NK-92 treated with Interleukin-12 subunit alpha and Interleukin-12 subunit beta, amount 100 ng/mL, for 24 hours (cell line): ENCODE results near the gene GSTA4.
"Not testable (repeated sequence)": the region's sequence is repeated elsewhere in the genome, so short reads cannot be mapped to it uniquely, and the experiment has no call there.

ENCODE experiments used
- DNase-seq: peaks from one replicate; lab custom pipeline; 2025; lab: John Stamatoyannopoulos, UW

The GSTA4 gene

DNA sequence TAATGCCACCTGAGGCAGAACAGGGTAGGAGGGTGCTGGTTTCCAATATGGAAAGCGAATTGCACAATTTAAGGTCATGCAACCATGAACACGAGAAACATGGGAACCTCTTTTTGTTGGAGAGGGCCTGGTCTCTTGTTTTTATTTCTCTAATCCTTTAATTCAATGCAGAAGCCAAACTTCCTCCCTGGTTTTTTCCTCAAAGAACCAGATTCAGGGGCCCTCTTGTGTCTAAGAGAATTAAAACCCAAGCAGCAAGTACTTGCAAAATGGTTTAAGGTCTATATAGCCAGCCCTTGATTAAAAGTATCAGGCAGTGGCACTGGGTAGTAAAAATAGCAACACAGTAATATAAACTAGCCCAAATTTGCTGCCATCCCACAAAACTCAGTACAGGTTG lies 19.5 kb downstream of the GSTA4 start:
- no peak for DNase-seq

DNA sequence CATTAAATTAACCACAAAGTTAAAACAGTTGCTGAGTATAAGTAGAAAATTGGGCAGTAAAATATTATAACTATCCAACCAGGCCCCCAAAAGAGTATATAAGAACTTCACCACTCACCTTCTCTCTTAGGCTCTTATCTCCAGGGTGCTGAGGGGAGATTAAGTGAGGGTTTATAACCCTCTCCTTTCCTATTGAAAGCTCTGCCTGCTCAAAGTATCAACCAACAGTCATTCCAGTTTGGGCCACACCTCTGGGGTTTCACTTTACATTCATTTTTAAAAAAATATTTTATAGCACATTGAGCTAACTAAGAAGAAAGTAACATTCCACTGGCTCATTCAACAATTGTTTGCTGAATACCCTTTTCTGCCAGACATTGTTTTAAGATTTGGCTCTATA lies 22.1 kb downstream of the GSTA4 start:
- DNase-seq: no peak

DNA sequence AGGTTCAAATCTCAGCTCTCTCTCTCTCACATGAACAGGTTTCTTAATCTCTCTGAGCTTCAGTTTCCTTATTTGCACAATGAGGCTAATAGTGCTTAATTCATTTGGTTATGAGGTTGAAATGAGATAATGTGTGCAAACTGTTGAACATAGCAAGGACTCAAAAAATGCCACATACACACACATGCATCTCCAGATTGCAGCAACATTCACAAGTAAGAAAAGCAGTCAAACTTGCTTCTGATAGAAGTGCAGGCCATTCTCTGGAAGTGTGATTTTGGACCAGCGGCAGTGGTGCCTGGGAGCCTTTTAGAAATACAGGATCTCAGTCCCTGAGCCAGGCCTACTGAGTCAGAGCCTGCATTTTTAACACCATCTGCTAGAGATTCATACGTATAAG lies 25.7 kb downstream of the GSTA4 start:
- no peak for DNase-seq

DNA sequence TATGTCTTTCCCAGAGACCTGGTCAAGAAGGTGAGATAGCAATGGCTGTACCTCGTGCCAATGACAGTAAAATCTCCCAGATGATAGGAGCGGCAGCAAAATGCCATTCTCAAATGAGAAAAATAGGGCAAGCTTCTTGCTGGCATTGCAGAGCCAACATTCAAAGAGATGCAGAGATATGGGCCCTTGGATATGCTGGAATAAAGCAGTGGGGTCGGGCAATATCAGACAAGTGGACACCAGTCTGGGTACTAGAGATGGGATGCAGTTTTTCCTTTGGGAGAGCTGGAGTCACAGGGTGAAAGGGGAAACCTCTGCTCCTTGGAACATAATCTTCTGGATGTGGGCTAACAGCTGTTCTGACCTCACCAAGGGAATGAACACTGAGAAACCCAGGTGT lies 29.0 kb downstream of the GSTA4 start:
- no peak for DNase-seq

DNA sequence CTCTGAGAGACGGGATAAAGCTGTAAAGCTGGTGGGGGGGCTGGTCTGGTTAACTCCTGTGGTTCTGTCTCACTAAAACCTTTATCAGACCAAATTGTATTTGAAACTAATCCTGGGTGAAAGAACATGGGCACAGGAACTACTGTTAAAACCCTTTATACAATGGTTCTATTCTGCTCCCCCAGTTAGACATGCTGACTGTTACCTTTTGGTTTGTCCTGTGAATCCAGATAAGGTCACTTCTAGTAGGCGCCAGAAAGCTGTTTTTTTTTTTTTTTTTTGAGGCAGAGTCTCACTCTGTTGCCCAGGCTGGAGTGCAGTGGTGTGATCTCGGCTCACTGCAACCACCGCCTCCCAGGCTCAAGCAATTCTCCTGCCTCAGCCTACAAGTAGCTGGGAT lies 29.7 kb downstream of the GSTA4 start:
- DNase-seq: no peak

DNA sequence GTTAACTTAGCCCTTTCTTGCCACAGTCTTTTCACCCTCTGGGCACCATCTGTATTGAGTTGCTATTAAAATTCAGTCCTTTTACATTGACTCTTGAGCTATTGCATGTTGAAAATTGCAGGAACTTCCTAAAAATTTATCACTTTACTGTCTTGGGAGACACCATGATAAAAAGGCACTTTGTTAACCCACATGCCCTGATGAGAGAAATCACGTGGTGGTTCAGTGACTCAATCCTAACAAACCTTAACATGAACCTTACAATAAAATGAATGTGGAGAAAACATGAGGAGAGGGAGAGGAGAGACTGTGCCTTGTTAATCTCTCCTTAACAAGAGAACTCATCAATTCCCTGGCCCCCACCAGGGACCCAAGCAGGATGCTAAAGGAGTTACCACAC lies 30.8 kb downstream of the GSTA4 start:
- DNase-seq: no peak

DNA sequence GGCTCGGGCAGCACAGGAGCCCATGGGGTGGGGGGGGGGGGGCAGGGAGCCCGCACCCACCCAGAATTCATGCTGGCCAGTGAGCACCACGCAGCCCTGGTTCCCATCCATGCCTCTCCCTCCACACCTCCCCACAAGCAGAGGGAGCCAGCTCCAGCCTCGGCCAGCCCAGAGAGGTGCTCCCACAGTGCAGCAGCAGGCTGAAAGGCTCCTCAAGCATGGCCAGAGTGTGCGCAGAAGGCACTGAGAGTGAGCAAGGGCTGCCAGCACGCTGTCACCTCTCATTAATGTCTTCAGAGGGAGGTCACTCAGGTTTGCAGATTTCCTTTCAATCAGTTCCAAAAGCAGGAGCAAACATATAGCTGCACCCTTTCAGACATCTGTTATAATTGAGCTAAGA lies 32.4 kb downstream of the GSTA4 start:
- DNase-seq: no peak

DNA sequence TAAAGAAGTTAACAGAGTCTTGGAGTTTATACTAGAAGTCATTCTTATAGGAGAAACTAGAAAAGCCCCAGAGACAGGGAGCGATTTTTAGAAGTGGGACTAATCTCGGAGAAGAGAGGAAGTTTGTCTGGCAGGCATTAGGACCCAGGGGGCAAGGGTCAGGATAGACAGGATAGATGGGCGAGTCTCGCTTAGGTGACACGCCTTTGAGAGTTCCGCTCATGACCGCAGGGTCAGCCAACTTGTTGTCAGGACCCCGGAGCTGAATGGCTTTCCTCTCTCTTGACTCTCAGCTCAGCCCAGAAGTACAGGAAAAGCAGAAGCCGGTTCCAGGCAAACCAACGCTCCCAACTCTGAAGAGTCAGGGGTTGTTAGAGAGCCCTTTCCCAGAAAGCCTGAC lies 34.1 kb downstream of the GSTA4 start:
- DNase-seq: not testable (repeated sequence)

DNA sequence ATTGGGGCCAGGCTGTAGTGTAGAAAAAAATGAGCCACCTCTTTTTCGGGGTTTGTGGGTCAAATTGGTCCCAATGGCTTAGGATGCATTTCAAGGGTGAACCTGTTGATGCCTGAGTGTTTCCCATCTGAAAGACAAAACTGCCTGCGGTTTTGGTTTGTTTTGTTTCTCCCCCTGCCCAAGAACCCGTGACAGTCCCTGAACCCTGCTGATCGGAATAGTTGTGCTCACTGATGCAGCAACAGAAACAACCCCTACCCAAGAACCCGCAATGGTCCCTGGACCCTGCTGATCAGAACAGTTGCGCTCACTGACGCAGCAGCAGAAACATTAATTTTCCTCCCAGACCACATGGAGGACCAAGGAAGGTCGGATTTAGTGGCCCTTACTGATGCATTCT lies 34.9 kb downstream of the GSTA4 start:
- not testable (repeated sequence) for DNase-seq

DNA sequence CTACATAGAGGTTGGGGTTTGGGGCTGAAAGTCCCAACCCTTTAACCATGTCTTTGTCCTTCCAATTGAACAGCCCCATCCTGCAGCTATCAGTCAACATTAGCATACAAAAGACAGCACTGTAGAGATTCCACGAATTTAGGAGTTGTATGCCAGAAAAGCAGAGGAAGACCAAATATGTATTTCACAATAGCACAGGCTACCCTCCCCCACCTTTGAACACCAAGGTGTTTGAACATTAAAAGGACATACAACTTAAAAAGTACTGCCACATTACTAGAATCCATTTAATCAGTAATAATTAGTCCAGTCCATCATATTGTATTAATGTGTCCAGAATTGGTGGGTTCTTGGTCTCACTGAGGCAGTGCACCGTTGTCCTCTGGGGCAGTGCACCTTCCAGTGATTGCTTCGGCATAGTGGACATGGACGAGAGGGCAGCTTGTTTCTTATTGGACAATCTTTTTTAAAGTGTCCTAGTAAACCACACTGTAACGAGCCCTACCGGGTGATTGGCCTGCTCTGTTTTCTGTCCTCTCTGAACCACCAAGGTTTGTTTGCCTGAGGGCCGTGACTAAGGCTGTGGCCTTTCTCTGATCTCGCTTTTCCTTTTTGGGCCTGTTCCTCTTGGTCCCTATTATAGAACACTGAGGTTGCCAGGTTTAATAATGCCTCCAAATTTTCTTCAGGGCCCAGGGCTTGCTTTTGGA lies 36.4 kb downstream of the GSTA4 start:
- DNase-seq: no peak

DNA sequence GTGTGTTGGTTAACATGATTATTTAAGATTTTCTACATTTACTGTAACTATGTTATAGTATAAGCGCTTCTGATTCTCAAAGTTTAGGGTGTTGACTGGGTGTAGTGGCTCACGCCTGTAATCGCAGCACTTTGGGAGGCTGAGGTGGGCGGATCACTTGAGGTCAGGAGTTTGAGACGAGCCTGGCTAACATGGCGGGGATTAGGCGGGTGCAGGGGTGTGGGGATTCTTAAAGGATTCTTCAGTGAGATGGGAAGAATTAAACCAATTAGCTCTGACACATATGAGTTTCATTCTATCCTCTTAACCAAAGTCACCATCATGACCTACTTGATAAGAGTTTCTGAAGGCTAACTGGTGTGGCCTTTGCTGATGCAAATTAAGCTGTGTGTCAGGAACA lies 39.2 kb downstream of the GSTA4 start:
- DNase-seq: no peak

DNA sequence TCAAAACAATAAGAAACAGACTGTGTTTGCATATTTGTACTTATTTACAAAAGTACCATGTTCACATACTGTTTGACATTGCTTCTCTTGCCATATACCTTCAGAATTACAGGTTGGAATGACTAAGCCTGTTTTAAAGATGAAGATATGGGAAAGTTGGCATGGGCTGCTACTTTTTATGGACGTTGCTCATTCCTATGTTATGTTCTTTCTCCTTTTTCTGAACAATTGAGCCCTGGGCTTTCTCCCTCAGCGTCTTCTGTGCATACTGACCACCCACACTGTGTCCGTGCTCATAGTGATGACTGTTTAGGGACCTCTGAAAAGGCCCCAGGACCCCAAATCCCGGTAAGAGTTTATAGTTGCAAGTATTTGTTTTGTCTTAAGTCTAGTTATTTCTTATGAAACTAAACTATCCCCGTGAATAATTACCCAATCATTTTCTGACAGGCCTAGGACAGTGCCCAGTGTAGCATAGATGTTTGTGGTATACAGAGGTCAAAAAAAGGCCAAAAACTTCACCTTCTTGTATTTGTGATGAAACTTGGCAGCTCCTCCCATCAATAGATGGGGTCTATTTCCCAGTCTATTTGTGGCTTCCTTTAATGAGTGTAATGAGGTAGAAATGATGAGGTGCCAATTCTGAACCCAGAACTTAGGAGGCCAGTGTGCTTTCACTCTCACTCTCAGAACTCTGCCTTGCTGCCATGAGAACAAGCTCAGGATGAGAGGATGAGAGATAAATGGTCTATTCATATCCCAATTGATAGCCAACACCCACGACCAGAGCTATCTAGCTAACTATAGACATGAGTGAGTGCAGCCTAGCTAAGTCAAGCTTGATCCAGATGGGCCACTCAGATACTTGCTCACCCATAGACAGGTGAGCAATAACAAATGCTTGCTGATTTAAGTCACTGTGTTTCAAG lies 40.9 kb downstream of the GSTA4 start:
- DNase-seq: no peak

DNA sequence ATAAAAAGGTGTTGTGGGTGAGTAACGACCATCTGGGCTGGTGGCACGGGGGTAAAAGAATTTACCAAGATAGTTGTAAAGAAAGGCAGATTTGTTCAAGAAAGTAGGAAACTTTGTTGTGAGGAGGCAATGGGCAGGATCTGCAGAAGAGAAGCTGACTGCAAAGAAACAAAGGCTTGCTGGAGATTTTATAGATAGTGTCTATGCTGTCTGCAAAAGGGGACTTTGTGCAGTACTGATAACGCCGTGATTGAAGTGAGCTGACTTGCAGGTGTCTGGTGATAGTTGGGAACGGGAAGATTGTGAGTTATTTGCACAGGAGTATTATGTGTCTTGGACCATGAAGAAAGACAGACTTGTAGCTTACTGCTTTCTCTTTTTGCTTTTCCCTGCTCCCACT lies 48.8 kb downstream of the GSTA4 start:
- no peak for DNase-seq

DNA sequence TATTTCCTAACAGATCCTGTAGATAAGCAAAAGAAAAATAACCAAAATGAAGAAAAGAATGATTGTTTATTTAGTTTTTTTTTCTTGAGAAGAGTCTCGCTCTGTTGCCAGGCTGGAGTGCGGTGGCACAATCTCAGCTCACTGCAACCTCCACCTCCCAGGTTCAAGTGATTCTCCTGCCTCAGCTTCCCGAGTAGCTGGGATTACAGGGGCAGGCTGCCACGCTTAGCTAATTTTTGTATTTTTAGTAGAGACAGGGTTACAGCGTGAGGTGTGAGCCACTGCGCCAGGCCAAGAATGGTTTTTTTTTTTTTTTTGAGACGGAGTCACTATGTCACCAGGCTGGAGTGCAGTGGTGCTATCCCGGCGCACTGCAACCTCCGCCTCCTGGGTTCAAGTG lies 52.3 kb downstream of the GSTA4 start:
- not testable (repeated sequence) for DNase-seq

DNA sequence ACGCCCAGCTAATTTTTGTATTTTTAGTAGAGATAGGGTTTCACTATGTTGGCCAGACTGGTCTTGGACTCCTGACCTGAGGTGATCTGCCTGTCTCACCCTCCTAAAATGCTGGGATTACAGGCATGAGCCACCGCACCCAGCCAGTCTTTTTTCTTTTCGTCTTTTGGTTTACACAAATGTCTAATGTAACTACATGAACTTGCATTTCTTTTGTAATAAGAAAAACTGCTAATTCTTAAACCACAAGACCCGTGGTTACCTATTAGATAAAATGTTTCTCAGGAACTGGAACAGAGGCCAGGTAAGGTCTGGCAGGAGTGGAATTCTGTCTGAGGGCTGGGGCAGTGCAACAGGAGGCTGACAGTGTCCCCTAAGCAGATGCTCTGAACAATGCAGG lies 52.9 kb downstream of the GSTA4 start:
- no peak for DNase-seq

DNA sequence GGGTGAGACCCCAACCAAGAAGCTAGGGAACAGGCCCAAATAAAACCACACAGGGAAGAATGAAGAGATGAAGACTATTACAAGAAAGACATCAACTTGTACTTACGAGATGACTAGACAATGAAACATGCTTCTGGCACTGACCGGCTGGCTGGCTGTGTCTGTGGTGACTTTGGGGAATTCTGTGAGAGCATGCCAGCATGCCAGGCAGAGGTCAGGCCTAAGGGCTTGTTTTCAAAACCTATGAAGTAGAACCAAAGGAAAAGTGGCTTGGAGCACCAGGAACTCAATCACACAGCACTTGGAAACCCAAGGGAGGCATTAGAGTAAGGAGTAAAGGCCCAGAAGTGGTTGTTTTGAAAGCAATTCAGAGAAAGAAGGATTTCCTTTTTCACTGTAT lies 57.2 kb downstream of the GSTA4 start:
- no peak for DNase-seq

DNA sequence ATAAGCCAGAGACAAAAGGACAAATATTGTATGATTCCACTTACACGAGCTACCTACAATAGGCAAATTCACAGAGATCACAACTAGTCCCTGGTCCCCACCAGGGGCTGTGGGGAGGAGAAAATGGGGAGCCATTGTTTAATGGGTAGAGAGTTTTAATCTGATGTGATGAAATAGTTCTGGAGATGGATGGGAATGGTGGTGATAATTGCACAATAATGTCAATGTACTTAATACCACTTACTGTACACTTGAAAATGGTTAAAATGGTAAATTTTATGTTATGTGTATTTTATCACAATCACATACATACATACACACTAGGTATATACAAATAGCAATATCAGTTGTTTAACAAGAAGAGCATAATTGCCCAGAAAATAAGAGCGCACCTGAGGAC lies 61.3 kb downstream of the GSTA4 start:
- no peak for DNase-seq

DNA sequence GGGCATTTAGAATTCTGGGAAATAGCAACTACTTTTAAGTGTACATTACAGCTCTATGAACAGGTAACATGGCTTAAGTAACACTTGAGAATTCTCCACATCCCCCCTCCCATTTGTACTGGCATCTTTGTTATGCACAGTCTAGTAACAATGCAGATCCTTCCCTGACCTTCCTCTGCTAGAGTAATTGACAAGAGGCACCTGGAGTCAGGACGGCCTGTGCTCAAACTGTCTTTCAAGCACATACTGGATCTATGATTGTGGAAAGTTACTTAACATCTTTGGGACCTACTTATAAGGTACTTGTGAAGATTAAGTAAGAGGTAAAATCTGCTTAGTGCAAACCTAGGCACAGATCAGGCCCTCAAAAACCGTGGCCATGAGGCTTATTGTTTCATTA lies 63.7 kb downstream of the GSTA4 start:
- no peak for DNase-seq

DNA sequence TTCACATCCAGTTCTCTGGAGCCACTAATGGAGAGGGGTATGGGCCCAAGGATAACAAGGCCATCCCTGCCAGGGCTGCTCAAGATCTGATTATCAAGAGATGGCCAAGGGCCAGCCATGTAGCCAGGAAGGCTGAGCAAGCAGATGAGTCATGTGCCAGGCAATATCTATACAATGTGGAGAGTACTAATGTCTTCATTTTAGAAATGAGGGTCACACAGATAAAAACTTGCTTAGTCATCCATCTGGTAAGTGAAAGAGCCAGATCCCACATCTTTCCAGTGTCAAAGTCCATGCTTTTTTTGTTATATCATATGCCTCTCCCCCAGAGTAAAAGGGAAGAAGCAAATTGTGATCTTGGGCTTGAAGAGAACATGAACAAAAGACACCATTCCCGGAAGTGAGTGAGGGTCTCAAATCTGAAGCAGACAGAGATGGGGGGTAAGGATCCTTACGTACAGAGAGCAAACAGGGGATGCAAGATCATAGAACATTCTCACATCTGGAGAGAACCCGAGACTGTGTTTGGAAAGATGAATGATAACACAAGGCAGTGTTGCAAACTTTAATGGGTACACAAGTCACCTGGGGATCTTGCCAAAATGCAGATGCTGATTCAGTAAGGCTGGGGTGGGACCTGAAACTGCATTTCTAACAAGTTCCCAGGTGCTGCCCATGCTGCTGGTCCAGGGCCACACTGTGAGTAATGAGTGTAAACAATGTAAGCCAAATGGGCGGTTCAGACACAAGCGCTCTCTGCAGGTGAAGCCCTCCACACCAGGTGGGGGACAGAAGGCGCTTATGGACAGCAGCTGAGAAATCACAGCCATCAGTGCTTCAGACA lies 65.5 kb downstream of the GSTA4 start:
- no peak for DNase-seq
